COR-L47 (cell line): ENCODE measurements around the gene SLC25A44.

ENCODE experiments used
- DNase-seq: peaks from one replicate; lab custom pipeline; 2025; lab: John Stamatoyannopoulos, UW

SLC25A44 gene

GRCh38 chr1:156193488-156194299, at the start of gene SLC25A44:
Gene SLC25A44, plus strand, starts transcription at chr1:156194104. Its CDS starts 5,744 bp downstream, at chr1:156199848.
- peak; percentile 99 for DNase-seq

- no peak for DNase-seq
These were observed 49.2 kb upstream of the SLC25A44 start for GRCh38 chr1:156144742-156145141.

GRCh38 chr1:156145650-156146019, 48.3 kb upstream of the SLC25A44 start:
- no peak for DNase-seq

GRCh38 chr1:156146020-156146768, 47.7 kb upstream of the SLC25A44 start:
- DNase-seq = peak; percentile 77

GRCh38 chr1:156146769-156147405, 47.0 kb upstream of the SLC25A44 start:
- no peak for DNase-seq

GRCh38 chr1:156148216-156148615, 45.7 kb upstream of the SLC25A44 start:
- no peak for DNase-seq

- DNase-seq = no peak
These were observed 44.3 kb upstream of the SLC25A44 start for GRCh38 chr1:156149374-156150332.

GRCh38 chr1:156150333-156151011, 43.4 kb upstream of the SLC25A44 start:
- no peak for DNase-seq

GRCh38 chr1:156151093-156151688, 42.7 kb upstream of the SLC25A44 start:
- no peak for DNase-seq

GRCh38 chr1:156152628-156153027, 41.3 kb upstream of the SLC25A44 start:
- no peak for DNase-seq

- DNase-seq = no peak
These were observed 40.5 kb upstream of the SLC25A44 start, which contains the start of gene SEMA4A for GRCh38 chr1:156153362-156153761. Gene SEMA4A, plus strand, starts transcription at chr1:156153585. Its CDS starts 994 bp downstream, at chr1:156154579.

GRCh38 chr1:156154317-156154749, 39.6 kb upstream of the SLC25A44 start:
- no peak for DNase-seq

GRCh38 chr1:156155756-156156510, 38.0 kb upstream of the SLC25A44 start:
- DNase-seq = no peak

- no peak for DNase-seq
These were observed 36.4 kb upstream of the SLC25A44 start for GRCh38 chr1:156157506-156157905.

GRCh38 chr1:156157966-156158365, 35.9 kb upstream of the SLC25A44 start:
- no peak for DNase-seq

- DNase-seq = no peak
These were observed 33.7 kb upstream of the SLC25A44 start for GRCh38 chr1:156160000-156160742.

- DNase-seq = no peak
These were observed 33.1 kb upstream of the SLC25A44 start for GRCh38 chr1:156160743-156161171.

GRCh38 chr1:156162430-156163037, 31.4 kb upstream of the SLC25A44 start:
- DNase-seq = no peak
